ENCODE results near the gene SLC46A3.

DNA sequence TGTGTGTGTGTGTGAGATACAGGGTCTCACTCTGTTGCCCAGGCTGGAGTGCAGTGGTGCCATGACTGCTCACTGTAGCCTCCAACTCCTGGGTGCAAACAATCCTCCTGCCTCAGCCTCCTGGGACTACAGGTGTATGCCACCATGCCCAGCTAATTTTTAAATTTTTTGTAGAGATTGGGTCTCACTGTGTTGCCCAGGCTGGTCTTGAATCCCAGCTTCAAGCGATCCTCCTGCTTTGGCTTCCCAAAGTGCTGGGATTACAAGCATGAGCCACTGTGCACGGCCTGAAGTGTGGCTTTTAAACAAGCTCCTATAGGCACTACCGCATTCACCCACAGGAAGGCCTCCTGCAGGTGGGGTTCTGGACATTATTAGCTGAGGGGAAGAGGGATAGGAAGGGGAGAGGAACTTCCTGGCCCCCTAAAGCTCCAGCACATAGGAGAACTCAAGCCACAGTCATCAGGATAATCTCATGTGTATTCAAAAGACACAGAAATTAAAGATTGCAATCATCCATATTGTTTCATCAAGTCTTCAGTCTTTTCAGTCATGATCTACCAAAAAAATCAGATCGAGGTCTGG, 24.8 kb upstream of the SLC46A3 start:
- TF ChIP-seq CTCF (IDR thresholded peaks at IDR 0.05), result no peak
- TF ChIP-seq POLR2A (IDR thresholded peaks at IDR 0.05), result no peak
- TF ChIP-seq EP300 (IDR thresholded peaks at IDR 0.05), result no peak
- TF ChIP-seq POLR2AphosphoS5 (IDR thresholded peaks at IDR 0.05), result no peak

All from suprapubic skin (tissue), 4 donors.